ENCODE measurements around the gene CORO2B.

DNA sequence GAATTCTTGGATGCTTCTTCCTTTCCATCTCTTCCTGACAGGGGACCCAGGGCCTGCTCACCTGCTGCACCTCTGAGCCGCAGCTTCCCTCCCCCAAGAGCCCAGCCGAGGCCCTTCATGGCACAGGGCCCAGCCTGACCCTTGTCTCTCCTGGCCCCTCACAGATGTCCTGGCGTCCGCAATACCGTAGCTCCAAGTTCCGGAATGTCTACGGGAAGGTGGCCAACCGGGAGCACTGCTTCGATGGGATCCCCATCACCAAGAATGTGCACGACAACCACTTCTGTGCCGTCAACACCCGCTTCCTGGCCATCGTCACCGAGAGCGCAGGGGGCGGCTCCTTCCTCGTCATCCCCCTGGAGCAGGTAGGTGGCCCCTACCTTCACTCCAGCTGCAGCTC lies 66.2 kb downstream of the CORO2B start:
- TF ChIP-seq, protein P1, sequence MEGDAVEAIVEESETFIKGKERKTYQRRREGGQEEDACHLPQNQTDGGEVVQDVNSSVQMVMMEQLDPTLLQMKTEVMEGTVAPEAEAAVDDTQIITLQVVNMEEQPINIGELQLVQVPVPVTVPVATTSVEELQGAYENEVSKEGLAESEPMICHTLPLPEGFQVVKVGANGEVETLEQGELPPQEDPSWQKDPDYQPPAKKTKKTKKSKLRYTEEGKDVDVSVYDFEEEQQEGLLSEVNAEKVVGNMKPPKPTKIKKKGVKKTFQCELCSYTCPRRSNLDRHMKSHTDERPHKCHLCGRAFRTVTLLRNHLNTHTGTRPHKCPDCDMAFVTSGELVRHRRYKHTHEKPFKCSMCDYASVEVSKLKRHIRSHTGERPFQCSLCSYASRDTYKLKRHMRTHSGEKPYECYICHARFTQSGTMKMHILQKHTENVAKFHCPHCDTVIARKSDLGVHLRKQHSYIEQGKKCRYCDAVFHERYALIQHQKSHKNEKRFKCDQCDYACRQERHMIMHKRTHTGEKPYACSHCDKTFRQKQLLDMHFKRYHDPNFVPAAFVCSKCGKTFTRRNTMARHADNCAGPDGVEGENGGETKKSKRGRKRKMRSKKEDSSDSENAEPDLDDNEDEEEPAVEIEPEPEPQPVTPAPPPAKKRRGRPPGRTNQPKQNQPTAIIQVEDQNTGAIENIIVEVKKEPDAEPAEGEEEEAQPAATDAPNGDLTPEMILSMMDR (IDR thresholded peaks at IDR 0.05; ENCODE audit: low read length) = no peak
- TF ChIP-seq EZH2 (optimal IDR thresholded peaks at IDR 0.05; ENCODE audit: low read depth, low read length) (no peak), EZH2phosphoT487 (IDR thresholded peaks at IDR 0.05; ENCODE audit: low read length) (no peak)
